DND-41 (cell line): ENCODE measurements around the gene HTR3D.

Experiments
- ATAC-seq: fragments of 200-7000 bp; cut with Tn5 transposase; 3 replicates; pipeline ENCODE4 v1.9.1; 2021; ENCODE audit warnings: low read depth; ENCODE audit not compliant: insufficient read depth
- DNase-seq: peaks from one replicate; pipeline ENCODE4 v3.0.0-alpha.2; 2020
- H2AFZ ChIP-seq: 2 replicates; pipeline ENCODE4 v1.6.0; 2012; ENCODE audit warnings: low read depth, low read length
- H3K27ac ChIP-seq: 2 replicates; pipeline ENCODE4 v1.5.1; 2012; ENCODE audit warnings: low read length, inconsistent platforms
- H3K27me3 ChIP-seq: fragments of 200-600 bp; sonication (generic); 2 replicates; pipeline ENCODE4 v1.6.0; 2012; ENCODE audit warnings: low read length, mild to moderate bottlenecking, inconsistent platforms; ENCODE audit not compliant: insufficient read depth, poor library complexity
- H3K36me3 ChIP-seq: 2 replicates; pipeline ENCODE4 v1.5.1; 2012; ENCODE audit warnings: low read length, inconsistent platforms; ENCODE audit not compliant: insufficient read depth
- H3K4me1 ChIP-seq: 2 replicates; pipeline ENCODE4 v1.5.1; 2012; ENCODE audit warnings: mild to moderate bottlenecking, low read length; ENCODE audit not compliant: insufficient read depth
- H3K4me2 ChIP-seq: 2 replicates; pipeline ENCODE4 v1.6.0; 2012; ENCODE audit warnings: mild to moderate bottlenecking, moderate library complexity, low read length, inconsistent platforms; ENCODE audit not compliant: insufficient read depth
- H3K4me3 ChIP-seq, 2 experiments: fragments of 200-600 bp in 1 of 2; shearing (Covaris generic) in 1 of 2; 2 replicates each; pipeline ENCODE4 v1.5.1; 2012 to 2016; ENCODE audit warnings: inconsistent platforms in 2 of 2, low read length in 2 of 2, mild to moderate bottlenecking in 2 of 2, low read depth in 1 of 2, moderate library complexity in 1 of 2
- H3K79me2 ChIP-seq: 2 replicates; pipeline ENCODE4 v1.6.0; 2012; ENCODE audit warnings: low read length, inconsistent platforms; ENCODE audit not compliant: insufficient read depth
- H3K9ac ChIP-seq: 2 replicates; pipeline ENCODE4 v1.6.0; 2012; ENCODE audit warnings: low read depth, mild to moderate bottlenecking, inconsistent platforms, low read length, moderate library complexity
- H3K9me3 ChIP-seq: 2 replicates; pipeline ENCODE4 v1.5.1; 2012; ENCODE audit warnings: low read length, moderate library complexity, mild to moderate bottlenecking, inconsistent platforms; ENCODE audit not compliant: insufficient read depth, severe bottlenecking
- H4K20me1 ChIP-seq: 2 replicates; pipeline ENCODE4 v1.6.0; 2012; ENCODE audit warnings: low read length; ENCODE audit not compliant: insufficient read depth
- EZH2 ChIP-seq: IDR thresholded peaks from 3 replicates; pipeline ENCODE4 v1.6.1; 2012; ENCODE audit warnings: borderline replicate concordance, low read depth, mild to moderate bottlenecking, moderate library complexity, low read length, inconsistent platforms; ENCODE audit not compliant: severe bottlenecking
- TF ChIP-seq, protein P1 (sequence below): IDR thresholded peaks from 2 replicates; pipeline ENCODE4 v1.5.1; 2012; ENCODE audit warnings: borderline replicate concordance, low read length, moderate library complexity, mild to moderate bottlenecking; ENCODE audit not compliant: poor library complexity, severe bottlenecking; ENCODE audit errors: extremely low read depth

Gene HTR3D

DNA sequence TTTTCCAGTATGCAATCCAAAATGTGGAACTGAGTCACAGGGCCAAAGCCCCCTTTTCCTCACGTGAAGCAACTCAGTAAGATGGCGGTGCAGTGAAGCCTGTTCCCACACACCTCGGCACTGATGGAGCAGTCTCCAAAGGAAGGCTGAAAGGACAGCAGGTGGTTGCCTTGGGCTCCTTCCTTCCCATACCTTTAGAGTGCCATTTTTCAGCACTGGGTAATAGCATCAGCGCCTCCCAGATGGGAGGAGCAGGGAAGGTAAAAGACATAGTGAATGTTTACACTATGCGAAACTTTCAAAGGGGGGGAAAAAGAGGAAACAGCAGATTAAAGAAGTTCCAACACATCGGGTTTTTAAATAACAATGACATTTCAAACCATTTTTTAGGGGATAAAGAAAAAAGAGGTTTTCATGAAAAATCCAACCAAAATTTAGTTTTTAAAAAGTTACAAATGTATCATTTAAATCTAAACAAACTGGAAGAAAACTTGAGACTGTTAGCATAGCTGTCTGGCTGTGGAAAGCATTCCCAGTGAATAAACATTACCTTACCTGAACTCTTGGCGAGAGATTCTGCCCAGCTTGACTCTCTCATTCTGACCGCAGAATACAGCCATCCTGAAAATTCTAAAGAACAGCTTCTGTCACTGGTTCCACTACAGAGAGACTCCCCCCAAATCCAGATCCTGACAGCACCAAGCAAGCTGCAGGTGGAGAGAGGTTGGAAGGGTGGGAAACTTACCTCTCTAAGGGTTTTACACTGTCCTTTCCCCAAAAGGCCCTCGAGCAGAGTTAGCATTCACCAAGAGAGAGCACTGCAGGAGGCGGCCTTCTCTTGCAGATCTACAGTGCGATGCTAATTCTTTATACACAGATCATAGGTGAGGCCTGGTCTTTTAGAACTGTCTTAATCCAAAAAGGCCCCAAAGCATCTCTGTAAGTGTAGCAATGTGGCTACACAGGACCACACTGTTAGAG, 46.5 kb upstream of the HTR3D start:
- no peak for ATAC-seq
- Histone ChIP-seq H3K27me3 (no peaks in the 10 kb centered on the region), H3K4me2 (no peak overlapping the region), H3K36me3 (peaks cover 77% of the 10 kb centered on the region), H3K4me3 (no peak overlapping the region), H3K27ac (no peak overlapping the region), H3K4me1 (no peaks in the 10 kb centered on the region), H2AFZ (no peak overlapping the region), H3K9ac (no peak overlapping the region), H3K79me2 (no peaks in the 10 kb centered on the region), H3K9me3 (no peaks in the 10 kb centered on the region), H4K20me1 (no peaks in the 10 kb centered on the region)
- no peak for TF ChIP-seq EZH2
- TF ChIP-seq, protein P1, sequence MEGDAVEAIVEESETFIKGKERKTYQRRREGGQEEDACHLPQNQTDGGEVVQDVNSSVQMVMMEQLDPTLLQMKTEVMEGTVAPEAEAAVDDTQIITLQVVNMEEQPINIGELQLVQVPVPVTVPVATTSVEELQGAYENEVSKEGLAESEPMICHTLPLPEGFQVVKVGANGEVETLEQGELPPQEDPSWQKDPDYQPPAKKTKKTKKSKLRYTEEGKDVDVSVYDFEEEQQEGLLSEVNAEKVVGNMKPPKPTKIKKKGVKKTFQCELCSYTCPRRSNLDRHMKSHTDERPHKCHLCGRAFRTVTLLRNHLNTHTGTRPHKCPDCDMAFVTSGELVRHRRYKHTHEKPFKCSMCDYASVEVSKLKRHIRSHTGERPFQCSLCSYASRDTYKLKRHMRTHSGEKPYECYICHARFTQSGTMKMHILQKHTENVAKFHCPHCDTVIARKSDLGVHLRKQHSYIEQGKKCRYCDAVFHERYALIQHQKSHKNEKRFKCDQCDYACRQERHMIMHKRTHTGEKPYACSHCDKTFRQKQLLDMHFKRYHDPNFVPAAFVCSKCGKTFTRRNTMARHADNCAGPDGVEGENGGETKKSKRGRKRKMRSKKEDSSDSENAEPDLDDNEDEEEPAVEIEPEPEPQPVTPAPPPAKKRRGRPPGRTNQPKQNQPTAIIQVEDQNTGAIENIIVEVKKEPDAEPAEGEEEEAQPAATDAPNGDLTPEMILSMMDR, result no peak
- DNase-seq, result no peak

DNA sequence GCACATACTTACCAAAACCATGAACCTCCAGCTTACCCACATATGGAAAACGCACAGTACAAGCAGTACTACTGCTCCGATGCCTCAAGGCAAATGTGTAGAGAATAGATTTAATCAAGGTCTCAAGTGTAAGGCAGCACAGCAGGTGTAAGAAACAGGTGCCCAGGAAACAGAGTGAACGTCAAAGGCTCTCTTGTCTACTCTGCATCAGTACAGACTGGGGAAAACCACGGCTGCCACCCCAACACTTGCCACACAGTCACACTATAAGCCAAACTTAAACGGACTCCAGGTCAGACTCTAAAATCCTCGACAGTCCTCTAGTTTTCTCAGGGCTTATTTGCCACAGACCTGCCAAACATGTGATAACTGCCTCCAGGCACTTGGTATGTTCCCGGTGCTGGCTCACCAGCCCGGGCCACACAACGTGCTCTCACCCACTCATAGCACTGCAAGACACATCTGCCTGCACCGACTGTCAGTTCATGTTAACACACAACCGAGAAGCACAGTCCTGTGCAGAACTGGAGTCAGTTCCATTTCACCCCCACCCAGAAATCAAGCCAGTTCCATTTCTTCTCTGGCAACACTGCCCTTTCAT, 44.4 kb upstream of the HTR3D start:
- H3K4me2 ChIP-seq, result no peak overlapping the region
- H3K9ac ChIP-seq, result no peak overlapping the region
- no peaks in the 10 kb centered on the region for H3K79me2 ChIP-seq
- H3K36me3 ChIP-seq, result peaks cover 66% of the 10 kb centered on the region
- peak; percentile 6 for DNase-seq
- TF ChIP-seq, protein P1, result no peak
- no peak for TF ChIP-seq EZH2
- H3K9me3 ChIP-seq, result no peaks in the 10 kb centered on the region
- no peaks in the 10 kb centered on the region for H4K20me1 ChIP-seq
- no peaks in the 10 kb centered on the region for H3K27me3 ChIP-seq
- H3K4me1 ChIP-seq, result no peaks in the 10 kb centered on the region
- peak; percentile 57; the same call in 2 of the 3 replicates for ATAC-seq
- no peak overlapping the region for H2AFZ ChIP-seq
- no peak overlapping the region for H3K4me3 ChIP-seq
- H3K27ac ChIP-seq, result no peak overlapping the region

DNA sequence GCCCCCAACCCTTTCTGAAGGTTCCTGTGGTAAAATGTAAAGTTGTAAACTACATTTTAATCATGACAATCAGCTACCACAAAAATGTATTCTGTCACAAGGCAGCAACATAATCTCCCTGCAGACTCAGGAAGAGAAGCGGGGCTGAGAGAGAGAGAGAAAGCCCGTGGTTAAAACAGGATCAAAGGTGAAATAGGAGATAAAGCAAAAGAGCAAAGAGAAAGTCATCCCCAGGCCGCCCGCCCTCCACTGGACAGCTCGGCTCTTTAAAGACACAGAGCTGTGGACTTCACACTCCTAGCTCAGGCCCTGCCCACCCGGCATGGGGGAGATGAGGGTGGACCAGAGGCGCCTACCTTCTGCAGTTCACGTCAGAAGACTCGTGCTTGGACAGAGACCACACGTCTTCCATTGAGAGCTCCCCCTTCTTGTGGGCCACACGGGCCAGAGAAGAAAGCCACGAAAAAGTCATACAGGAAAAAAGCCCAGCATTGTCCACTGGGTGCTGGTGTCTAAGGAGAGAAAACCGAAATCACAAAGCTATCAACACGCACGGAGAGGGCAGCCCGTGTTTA, 43.2 kb upstream of the HTR3D start:
- no peaks in the 10 kb centered on the region for H3K79me2 ChIP-seq
- TF ChIP-seq, protein P1, result no peak
- TF ChIP-seq EZH2, result no peak
- ATAC-seq (no peak; the same call in 2 of the 3 replicates), DNase-seq (no peak)
- H3K4me3 ChIP-seq, result no peak overlapping the region
- no peak overlapping the region for H2AFZ ChIP-seq
- no peak overlapping the region for H3K27ac ChIP-seq
- H3K9ac ChIP-seq, result no peak overlapping the region
- no peaks in the 10 kb centered on the region for H3K9me3 ChIP-seq
- H3K27me3 ChIP-seq, result no peaks in the 10 kb centered on the region
- H4K20me1 ChIP-seq, result no peaks in the 10 kb centered on the region
- H3K4me1 ChIP-seq, result no peaks in the 10 kb centered on the region
- H3K36me3 ChIP-seq, result peaks cover 54% of the 10 kb centered on the region
- H3K4me2 ChIP-seq, result no peak overlapping the region
